ENCODE results near the gene CD96.

Gene CD96

DNA sequence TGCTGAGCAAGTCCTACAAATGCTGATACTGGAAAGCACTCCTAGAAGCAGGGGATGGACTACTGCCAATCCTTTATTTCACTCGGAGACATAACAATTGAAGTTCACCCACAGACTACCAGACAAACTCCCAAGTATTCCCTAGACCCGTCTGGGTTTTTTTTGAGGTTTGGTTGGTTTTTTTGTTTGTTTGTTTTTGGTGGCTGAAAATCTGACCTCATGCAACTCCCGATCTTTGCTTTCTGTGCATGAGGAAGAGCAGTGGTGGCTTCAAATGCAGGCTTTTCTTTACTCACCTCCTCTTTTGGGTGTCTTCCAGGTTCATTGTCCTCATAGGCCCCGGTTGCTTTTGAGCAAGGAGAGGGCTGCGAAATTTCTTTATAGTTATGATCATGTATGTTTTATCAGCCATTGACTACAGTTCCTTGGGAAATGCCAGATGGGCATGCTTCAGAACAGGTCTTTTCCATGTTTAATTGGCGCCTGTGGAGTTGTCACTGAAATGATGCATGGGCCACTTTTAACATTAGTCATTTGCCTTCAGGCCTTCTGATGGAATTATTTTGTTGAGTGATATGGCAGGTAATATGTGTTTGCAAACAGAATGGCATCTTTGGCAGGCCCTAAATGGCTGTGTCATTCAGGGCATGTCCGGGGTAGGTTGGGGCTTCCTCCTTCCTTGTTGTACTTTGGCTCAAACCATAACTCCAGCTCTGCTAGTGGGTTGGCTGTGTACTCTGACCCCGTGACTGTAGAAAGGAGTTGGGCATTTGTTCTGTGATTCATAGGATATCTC is 134.4 kb downstream of the CD96 start:
- DNase-seq (ENCODE audit: low read depth): no peak

DNA sequence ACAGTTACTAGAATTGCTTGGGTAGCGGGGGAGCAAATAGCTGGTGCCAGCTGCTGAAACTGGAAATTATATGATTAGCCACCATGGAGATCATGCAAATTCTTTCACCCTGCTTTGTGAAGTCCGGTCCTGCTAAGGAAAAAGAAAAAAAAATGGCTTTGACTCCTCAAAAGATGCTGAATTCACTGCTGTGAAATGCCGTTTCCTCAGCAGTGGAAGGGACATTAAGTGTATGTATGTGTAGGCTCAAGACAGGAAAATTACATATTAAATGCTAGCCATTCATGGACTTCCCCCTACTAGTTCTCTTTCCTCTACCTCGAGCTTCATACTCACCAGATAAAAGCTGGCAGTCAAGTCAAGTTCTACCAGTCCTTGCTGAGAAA is 135.0 kb downstream of the CD96 start:
- DNase-seq (ENCODE audit: low read depth): no peak

- no peak for DNase-seq (ENCODE audit: low read depth)
These were observed 139.8 kb downstream of the CD96 start for GRCh38 chr3:111681661-111682426.

DNA sequence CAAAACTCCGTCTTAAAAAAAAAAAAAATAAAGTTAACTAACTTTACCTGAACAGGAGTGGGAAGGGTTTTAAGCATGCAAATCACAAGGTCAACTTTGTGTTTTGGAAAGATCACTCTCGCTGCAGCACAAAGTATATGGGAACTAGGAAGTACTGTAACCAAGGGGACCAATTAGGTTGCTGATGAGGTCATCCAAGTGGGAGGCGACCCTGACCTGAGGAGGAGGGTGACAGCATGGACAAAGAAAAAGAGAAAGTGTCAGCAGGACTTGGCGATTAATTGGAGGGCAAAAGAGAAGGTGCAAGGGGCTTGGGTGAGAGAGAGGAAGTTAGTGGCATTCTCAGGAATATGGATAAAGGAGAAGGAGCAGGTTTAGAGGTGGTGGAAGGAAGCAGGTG is 142.6 kb downstream of the CD96 start:
- no peak for DNase-seq (ENCODE audit: low read depth)

DNA sequence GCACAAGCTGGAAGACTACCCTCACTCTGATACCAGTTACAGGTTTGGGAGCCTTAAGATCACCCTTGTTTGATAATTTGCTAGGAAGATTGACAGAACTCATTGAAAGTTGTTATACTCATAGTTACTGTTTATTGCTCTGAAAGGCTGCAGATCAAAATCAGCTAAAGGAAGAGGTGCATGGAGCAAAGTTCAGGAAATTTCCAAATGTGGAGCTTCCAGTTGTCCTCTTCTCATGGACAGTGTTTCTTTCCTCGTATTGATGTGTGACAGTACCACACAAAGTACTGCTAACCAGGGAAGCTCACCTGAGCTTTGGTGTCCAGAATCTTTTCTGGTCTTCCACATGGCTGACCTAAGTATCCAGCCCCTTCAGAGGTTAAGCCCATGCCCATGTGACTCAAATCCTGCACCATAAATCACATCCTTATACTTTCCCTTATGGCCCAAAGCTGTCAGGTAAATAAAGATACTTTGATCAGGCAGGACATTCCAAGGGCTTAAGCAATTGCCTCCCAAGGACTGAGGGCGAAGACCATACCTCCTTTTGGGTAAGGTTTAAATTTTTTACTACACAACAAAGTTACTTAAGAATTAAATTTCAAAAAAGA is 146.3 kb downstream of the CD96 start:
- DNase-seq (ENCODE audit: low read depth): no peak

GRCh38 chr3:111690242-111690641 is 148.2 kb downstream of the CD96 start:
- no peak for DNase-seq (ENCODE audit: low read depth)

DNA sequence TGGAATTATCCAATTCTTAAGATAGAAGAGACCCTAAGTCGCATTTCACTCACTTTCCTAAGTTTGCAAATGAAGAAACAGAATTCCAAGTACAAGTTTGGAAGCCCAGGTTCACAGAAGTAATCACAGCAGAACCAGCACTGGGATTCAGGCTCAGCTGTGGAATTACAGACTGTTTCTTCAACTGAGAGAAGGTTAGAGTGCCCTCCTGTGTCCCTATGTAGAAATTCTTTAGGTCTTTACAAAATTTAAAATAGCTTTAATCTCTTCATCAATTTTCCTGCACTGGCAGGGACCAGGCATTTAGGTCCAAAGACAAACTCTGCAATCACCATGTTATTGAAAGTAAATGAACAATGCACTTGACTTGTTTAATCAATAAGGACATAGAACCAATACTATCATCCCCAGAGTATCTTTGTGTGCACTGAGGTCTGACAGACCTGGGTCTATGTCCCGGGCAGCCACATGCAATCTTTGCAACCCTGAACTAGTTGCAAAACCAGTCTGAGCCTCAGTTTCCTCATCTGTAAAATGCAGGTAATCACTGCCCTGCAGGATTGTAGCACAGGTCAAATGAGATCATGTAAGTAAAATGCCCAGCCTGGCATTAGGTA is 149.4 kb downstream of the CD96 start:
- DNase-seq (ENCODE audit: low read depth): peak; percentile 36

GRCh38 chr3:111692593-111693552 is 150.9 kb downstream of the CD96 start:
- DNase-seq (ENCODE audit: low read depth): no peak

DNA sequence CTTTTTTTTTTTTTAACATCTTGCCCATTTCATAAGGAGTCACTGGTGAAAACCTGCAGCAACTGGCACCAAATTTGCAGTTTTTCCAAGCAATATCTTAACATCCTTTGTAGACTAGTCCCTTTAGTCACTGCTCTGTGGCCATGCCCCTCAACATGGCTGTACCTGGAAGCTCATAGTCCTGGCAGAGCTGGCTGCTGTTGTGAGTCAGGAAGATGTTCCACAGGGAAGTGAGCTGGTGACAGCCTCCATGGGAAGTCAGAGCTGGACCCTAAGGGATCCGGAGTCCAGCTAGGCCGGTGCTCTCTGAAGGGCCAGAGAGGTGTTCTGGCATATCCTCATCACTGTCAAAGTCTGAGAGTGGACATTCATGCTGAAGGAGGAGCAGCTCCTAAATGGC is 152.5 kb downstream of the CD96 start:
- DNase-seq (ENCODE audit: low read depth): no peak

- DNase-seq (ENCODE audit: low read depth): no peak
These were observed 153.7 kb downstream of the CD96 start for GRCh38 chr3:111695636-111696117.

- no peak for DNase-seq (ENCODE audit: low read depth)
These were observed 158.1 kb downstream of the CD96 start for GRCh38 chr3:111700054-111700453.

DNA sequence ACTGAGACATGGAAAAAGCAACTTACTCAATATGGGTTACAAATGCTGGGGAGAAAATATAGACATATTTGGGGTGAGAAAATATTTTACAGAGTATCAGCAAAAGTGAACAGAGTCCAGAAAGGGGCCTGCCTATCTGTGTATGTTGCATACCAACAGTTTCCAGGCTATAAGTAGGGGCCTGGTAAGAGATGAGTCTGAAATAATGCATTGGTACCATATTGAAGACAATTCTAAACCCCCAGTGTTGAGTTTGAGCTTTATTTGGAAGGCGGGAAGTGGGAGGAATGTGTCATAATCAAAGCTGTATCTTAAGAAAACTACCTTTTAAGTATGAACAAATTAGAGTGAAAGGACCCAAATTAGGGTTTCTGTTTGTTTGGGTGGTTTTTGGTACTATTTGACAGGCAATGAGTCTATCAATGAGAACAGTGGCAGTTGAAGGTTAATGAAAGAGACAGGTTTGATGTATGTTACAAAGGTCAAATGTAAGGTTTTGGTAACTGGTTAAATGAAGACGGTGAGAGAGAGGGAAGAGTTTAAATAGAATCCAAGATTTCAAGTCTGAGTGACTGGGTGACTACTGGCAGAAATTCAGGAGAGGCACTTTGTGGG is 159.4 kb downstream of the CD96 start:
- no peak for DNase-seq (ENCODE audit: low read depth)
